GM18505 (cell line): ENCODE measurements around the gene HDAC4.

Experiments
- ATAC-seq: cut with Tn5 transposase; IDR thresholded peaks from one replicate; pipeline ENCODE4 v1.9.1; 2021; ENCODE audit not compliant: unreplicated experiment
- POLR2A ChIP-seq: IDR thresholded peaks from 4 replicates; pipeline ENCODE4 v1.6.1; 2011; ENCODE audit warnings: borderline replicate concordance; ENCODE audit not compliant: insufficient read depth, insufficient read length; ENCODE audit errors: extremely low read depth

Gene HDAC4

DNA sequence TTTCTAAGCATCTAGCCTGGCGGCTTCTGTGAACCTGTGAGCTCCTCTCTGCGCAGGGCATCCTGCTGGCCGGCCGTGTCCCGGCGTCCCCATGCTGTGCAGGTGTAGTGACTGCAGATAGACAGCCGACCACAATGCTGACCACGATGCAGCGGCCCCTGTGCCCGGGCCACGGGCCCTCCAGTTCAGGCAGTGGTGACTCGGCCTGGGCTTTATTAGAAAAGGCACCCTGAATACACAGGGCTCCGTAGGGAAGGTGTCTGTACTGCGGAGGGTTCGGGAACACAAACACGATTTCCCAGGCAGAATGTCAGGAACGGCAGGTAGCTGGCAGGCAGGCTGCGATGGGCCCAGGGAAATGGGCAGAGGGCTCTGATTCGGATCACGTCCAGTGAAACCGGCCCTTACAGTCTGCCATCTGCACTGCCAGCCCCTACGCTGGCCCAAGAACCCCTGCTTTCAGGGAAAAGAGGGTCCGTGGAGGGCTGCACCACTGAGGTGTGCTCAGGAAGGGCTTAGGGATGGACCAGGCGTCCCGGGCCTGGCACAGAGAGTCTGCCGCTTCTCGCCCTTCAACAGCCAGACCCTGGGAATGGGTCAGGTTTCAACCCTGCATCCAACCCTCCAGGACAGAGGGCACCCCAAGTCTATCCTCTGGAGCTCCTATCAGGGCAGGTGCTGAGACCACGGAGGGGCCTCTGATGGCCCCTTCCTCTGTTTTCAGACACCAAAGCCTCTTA lies 196.5 kb downstream of the HDAC4 start:
- TF ChIP-seq POLR2A = no peak
- no peak for ATAC-seq

DNA sequence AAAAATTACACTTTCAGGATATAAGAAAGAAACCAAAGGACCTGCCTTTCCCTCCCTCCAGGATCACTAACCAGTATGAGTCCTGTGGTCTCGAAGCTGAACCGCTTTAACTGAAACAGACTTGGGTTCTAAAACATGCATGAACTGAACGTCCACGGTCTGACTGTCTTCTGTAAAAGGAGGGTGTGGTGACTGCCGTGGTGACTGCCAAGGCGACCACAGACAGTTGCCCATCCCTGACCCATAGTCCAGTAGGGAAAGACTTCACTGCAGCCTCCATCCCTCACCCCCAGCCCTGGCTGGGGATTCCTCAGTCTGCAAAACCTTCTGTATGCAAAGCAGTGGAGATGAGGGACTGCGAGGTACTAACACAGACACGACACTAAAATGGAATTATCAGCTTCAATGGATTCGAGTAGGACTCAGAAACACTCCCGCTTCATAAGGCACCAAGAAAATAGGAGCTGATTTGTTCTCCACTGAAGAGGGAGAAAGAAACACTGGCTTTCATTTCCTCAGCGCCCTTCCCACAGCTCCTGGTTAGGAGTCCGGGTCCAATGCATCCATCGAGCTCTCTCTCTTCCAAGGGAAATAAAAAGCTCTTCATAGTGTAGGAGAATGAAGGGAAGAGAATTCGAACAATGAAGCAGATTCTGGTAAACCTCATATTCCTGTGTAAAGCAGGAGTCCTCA lies 197.2 kb downstream of the HDAC4 start:
- no peak for ATAC-seq
- no peak for TF ChIP-seq POLR2A

DNA sequence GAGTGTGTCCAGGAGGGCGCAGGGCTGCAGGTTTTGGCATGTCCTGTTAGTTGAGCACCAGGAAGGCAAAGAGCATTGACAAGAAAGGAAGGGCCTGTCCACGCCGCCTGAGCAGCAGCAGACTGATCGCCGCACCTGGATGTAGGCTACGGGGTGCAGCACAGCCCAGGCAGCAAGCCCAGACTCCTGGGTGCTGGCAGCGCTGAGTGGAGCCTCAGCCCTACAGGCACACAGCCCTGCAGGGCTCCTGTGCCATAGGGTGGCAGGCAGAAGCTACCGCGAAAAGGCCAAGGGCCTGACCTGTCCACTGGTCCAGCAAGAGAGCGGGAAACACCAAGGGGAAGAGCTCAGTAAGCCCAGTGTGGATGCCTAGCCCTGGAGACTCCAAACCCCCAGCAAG lies 198.0 kb downstream of the HDAC4 start:
- TF ChIP-seq POLR2A = no peak
- no peak for ATAC-seq

DNA sequence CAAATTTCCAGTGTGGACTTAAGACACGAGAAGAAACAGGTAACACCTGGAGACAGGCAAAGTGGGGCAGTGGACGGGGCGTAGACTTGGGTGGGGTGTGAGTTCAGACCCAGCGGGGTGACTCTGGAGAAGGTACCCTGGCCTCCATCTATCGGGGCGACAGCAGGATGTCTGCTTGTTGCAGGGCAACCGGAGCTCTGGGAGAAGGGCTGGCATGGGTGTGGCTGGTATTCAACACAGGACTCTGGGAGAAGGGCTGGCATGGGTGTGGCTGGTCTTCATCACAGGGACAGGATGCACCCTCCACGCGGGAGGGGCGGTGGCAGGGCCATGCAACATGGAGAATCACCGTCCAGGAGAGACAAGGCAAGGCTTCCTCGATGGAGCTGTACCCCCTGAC lies 198.5 kb downstream of the HDAC4 start:
- no peak for TF ChIP-seq POLR2A
- ATAC-seq = no peak

DNA sequence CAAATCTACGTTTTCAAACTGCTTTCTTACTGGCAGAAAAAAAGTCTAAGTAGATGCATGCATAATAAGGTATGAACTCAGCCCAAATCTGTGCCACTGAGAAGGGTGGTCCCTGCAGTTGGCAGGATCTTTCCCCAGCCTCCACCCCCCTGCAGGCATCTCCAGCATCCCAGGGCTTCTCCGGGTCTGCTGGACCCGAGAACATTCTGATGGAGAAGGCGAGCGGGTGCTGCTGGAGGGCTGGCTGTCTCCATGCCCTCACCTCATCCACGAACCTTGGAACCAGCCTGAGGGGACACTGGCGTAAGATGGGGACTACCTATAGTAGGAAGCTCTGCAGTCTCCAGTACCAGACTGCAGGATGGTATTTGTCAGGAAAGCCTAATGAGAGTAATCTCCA lies 198.9 kb downstream of the HDAC4 start:
- ATAC-seq = no peak
- no peak for TF ChIP-seq POLR2A

DNA sequence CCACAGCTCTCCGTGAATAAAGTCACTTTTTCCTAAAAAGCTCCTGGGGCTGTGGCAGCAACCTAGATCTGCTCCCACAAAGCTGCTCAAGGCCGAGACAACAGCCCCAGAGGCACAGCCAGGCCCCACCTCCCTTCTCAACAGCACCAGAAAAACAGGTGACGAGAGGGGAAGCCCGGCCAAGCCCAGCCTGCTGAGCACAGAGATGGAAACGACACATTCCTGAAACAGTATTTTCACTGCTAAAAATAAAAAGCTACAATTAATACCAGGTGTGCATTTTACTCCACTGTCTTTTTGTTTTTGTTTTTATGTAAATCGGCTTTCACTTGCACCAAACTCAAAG lies 199.3 kb downstream of the HDAC4 start:
- ATAC-seq = no peak
- TF ChIP-seq POLR2A = no peak

DNA sequence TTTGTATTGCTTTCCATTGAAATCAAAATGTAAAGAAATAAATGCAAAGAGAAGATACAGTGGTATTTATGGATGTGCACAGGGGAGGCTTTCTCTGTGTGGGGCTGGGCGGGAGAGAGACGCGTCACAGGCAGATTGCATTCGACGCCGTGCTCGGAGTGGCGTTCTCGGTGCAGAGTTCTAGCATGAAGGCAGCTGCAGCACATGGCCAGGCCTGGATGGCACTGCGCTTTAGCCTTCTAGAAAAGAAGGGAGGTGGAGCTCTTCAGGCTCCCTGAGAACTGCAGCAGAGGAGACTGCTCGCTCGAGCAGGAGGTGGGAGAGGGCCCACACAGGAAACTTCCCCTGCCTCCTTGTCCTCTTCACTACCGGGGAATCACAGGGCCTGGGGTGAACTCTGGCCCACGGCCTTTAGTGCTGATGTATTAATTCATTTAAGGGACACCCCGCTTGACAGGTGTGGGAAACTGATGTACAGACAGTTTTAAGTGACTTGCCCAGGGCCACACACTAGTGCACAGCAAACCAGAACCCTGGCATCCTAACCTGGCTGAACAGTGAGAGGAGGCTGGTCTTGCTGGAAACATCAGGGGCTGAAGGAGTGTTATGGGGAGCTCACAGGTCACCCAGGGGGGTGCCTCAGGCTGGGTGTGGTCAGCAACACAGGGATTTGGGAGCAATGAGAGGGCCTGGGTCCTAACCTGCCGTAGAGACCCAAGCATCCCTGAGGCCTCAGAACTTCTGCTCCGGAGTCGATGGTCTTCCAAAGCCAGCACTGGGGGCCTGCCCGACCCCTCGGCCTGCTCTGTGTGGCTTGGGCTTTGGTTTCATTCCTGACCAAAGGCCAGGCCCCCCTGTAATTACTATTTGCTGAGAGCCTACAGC lies 199.9 kb downstream of the HDAC4 start:
- no peak for ATAC-seq
- no peak for TF ChIP-seq POLR2A

DNA sequence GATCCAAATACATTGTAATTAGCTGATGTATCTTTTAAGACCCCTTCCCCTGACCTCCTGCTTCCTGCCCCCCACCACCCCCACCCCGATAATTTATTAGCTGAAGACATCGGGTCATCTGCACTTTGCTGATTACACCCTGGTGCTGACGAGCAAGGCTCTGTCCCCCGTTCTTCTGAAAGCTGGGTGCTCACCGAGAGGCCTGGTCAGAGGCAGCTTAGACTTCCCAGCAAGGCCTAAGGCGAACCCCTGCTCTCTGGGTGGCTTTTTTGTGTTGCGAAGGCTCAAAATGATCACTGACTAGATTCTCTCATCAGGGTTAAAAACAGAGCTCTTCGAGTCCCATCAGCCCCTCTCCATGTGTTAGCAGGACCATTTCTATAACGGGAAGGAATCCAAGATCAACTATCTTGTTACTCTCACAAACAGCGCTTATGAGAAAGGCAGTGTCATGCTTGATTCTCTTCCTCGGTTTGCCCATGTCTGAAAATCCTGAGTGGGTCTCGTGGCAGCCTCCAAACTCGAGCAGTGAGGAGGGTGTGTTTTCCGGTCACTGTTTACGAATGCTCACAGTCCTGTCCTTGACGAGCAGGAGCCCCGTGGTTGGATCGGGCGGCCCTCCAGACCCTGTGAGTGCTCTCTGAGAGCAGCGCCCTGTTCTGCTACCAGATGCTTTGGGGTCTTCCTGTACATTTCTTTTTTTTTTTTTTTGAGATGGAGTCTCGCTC lies 201.6 kb downstream of the HDAC4 start:
- TF ChIP-seq POLR2A = no peak
- no peak for ATAC-seq

DNA sequence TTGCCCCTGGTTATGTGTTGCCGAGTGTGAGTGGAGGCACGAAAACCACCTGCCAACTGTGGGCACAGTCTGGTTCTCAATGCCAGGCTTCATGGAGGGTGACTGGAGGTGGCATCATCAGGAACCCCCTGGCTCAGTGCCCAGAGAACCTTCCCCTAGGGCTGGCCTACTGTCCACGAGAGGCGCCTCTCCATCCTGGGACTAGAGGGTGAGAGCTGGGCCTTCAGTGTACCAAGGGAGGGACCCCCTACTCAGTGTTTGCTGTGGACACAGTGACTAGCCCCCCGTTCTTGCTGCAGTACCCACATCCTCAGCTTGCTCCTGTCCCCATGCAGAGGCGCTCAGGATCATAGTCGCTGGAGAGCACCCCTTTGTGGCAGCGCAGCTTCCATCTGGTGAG lies 202.6 kb downstream of the HDAC4 start:
- no peak for ATAC-seq
- TF ChIP-seq POLR2A = no peak

DNA sequence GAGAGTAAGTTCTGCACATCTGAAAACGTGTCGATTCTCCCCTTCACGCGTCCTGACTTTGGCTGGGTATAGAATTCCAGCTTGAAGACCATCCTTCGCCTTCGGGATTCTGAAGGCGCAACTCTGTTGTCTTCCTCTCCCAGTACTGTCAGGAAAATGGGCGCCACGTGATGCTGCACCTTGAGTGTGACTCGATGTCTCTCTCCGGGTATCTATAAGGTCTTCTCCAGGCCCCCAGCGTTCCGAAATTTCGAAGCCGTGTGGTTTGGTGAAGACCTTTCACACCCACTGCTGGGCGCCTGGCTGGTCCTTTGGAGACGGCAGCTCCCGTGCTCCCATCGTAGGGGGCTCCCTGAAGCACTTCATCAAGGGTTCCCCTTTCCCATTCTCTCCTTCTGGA lies 203.7 kb downstream of the HDAC4 start:
- no peak for TF ChIP-seq POLR2A
- no peak for ATAC-seq

DNA sequence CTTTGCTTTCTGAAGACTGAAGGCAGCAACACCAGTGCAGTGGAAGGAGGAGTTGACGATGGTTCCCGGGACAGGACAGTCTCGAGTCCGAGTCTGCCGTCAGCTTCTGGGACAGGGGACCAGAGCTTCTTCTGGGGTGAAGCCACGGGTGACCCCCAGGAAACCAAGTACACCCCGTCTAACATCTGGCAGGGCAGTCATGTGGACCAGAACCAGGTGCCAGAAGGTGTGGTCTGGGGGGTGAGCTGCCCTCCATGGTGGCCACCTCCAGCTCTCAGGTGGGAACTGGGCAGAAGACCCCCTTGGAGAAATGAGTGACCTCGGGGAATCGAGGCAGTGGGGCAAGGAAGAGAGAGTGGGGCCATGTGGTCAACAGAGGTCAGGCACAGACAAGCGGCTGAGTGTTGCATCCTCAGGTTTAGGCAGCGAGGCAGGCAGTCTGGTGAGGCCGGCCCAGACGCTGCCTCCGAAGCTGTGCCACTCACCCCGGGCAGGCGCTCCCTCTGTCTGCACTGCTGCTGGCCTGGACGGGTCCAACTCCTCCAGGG lies 204.3 kb downstream of the HDAC4 start:
- no peak for ATAC-seq
- no peak for TF ChIP-seq POLR2A

DNA sequence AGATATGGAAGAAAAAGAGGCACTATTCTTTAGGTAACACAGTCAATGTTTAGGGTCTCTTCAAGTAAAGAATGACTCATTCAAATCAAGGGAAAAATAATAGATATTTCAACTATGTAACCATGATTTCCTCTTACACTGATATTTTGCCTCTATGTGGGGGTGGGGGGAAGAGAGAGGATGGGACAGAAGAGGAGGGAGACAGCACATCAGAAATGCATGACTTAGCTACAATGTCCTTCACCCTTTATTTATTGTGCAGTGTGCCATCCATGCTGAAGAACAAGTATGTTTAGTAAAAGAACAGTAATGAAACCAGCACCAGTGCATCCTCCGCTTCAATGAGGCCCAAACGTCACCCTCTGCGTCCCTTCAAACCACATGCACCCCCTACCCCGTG lies 204.8 kb downstream of the HDAC4 start:
- no peak for ATAC-seq
- TF ChIP-seq POLR2A = no peak
